Measurements from ENCODE around the gene JMJD4.

DNA sequence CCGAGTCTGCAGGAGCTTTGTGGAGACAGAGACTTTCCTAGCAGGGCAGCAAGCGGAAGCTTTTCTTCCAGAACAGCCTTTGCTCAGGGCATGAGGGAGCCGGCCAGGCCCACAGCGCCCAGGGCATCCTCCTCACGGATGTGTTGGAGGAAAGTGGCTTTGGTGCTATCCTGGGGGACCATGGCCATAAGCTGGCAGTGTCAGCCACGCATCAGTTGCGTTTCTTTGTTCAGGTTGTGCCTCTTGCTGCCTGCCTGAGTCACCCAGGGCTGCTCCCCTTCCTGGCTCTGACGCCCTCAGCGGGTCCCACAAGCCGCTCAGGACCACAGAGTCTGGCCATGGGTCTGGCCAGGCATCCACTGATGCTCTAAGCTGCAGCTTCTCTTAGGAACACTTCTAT lies 40.7 kb upstream of the JMJD4 start:
- TF ChIP-seq EP300 (IDR thresholded peaks at IDR 0.05; ENCODE audit: borderline replicate concordance in 1 of 2, low read depth in 2 of 2, low read length in 2 of 2), result no peak
- TF ChIP-seq, protein P1, sequence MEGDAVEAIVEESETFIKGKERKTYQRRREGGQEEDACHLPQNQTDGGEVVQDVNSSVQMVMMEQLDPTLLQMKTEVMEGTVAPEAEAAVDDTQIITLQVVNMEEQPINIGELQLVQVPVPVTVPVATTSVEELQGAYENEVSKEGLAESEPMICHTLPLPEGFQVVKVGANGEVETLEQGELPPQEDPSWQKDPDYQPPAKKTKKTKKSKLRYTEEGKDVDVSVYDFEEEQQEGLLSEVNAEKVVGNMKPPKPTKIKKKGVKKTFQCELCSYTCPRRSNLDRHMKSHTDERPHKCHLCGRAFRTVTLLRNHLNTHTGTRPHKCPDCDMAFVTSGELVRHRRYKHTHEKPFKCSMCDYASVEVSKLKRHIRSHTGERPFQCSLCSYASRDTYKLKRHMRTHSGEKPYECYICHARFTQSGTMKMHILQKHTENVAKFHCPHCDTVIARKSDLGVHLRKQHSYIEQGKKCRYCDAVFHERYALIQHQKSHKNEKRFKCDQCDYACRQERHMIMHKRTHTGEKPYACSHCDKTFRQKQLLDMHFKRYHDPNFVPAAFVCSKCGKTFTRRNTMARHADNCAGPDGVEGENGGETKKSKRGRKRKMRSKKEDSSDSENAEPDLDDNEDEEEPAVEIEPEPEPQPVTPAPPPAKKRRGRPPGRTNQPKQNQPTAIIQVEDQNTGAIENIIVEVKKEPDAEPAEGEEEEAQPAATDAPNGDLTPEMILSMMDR (IDR thresholded peaks at IDR 0.05; ENCODE audit: control extremely low read depth in 1 of 3, insufficient read depth in 1 of 3, low read depth in 1 of 3, low read length in 3 of 3), result no peak
- TF ChIP-seq POLR2A (IDR thresholded peaks at IDR 0.05; ENCODE audit: control extremely low read depth in 1 of 2, low read depth in 2 of 2, low read length in 2 of 2), result no peak
- TF ChIP-seq ZNF274 (IDR thresholded peaks at IDR 0.05; ENCODE audit: borderline replicate concordance, extremely low read depth, low read length), result no peak
- TF ChIP-seq GTF2F1 (IDR thresholded peaks at IDR 0.05; ENCODE audit: borderline replicate concordance, low read depth, low read length), result no peak
- no peak for TF ChIP-seq EZH2 (IDR thresholded peaks at IDR 0.05; ENCODE audit: low read depth, low read length, severe bottlenecking)
- TF ChIP-seq NRF1 (IDR thresholded peaks at IDR 0.05; ENCODE audit: low read depth, low read length), result no peak
- TF ChIP-seq, protein P2, sequence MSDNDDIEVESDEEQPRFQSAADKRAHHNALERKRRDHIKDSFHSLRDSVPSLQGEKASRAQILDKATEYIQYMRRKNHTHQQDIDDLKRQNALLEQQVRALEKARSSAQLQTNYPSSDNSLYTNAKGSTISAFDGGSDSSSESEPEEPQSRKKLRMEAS (IDR thresholded peaks at IDR 0.05), result no peak
- TF ChIP-seq CHD2 (IDR thresholded peaks at IDR 0.05; ENCODE audit: low read length), result no peak
- no peak for TF ChIP-seq TAF1 (IDR thresholded peaks at IDR 0.05; ENCODE audit: low read depth, low read length)
- no peak for TF ChIP-seq POLR2AphosphoS5 (IDR thresholded peaks at IDR 0.05; ENCODE audit: low read depth, low read length)
- TF ChIP-seq MAFK (IDR thresholded peaks at IDR 0.05; ENCODE audit: low read depth, low read length), result no peak
- no peak for TF ChIP-seq JUND (IDR thresholded peaks at IDR 0.05; ENCODE audit: low read length)

Data from H1 (cell line).